ENCODE results near the gene TMEM14A. TPM values are rescaled to one million over a fixed set of nuclear protein-coding genes. Genes with fewer than 3 reads are reported as not detected.
A peak's percentile ranks its signal among the peaks of the same experiment; 100 is the strongest.

Gene TMEM14A, protein sequence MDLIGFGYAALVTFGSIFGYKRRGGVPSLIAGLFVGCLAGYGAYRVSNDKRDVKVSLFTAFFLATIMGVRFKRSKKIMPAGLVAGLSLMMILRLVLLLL
- 10 to 100 TPM; 13.2 to 13.4 TPM for total RNA-seq

DNA sequence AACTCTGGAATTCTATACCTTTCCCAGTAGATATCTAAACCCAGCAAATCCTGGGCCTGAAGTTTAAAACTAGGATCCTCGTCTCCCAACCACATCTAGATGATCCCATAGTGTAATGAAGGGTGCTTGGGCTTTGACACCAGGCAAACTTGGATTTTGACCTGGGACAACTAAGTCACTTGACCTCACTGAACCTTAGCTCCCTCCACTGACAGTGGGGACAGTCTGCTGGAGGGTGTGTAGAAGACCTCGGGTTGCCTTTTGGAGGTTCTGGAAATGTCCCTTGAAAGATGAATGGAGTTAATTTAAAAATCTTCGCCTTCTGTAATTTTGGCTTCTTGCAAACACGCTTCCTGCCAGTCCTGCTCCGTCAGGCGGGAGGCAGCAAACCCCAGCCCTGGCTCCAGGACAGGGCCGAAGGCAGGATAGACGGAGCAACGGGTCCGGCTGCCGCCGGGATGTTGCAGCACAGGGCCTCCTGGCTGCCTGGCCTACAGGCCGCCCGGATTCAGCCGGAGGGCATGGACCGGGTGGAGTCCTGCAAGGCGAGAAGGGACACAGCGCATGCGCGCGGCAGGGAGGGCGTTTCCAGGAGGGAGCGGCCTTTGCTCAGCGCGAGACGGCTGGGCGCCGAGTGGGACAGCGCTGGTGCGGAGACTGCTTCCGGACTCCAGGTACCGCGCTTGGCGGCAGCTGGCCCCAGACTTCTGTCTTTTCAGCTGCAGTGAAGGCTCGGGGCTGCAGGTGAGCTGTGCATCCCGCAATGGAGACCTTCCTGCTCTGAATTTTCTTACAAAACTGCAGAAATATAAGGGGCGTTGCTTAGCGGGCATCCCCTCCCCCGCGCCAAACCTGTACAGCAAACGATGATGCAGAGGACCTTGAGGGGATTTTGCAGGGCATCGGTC lies at the start of gene TMEM14A:
TSS of gene TMEM14A (plus strand) at position 612 of the 908 bp plus-strand sequence. CDS start 5,990 bp downstream, outside the sequence.
- H3K36me3 ChIP-seq = no peaks in the 10 kb centered on the region
- TF ChIP-seq, protein P1, sequence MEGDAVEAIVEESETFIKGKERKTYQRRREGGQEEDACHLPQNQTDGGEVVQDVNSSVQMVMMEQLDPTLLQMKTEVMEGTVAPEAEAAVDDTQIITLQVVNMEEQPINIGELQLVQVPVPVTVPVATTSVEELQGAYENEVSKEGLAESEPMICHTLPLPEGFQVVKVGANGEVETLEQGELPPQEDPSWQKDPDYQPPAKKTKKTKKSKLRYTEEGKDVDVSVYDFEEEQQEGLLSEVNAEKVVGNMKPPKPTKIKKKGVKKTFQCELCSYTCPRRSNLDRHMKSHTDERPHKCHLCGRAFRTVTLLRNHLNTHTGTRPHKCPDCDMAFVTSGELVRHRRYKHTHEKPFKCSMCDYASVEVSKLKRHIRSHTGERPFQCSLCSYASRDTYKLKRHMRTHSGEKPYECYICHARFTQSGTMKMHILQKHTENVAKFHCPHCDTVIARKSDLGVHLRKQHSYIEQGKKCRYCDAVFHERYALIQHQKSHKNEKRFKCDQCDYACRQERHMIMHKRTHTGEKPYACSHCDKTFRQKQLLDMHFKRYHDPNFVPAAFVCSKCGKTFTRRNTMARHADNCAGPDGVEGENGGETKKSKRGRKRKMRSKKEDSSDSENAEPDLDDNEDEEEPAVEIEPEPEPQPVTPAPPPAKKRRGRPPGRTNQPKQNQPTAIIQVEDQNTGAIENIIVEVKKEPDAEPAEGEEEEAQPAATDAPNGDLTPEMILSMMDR (IDR thresholded peaks at IDR 0.05) = no peak
- peak within 1 kb of the TSS; percentile 40 to 61 for H3K27ac ChIP-seq
- no peaks in the 10 kb centered on the region for H3K9me3 ChIP-seq
- peaks cover 0 to 18% of the 10 kb centered on the region in 2 donors for H3K4me1 ChIP-seq
- peak within 1 kb of the TSS; percentile 53 to 69 for H3K4me3 ChIP-seq
- DNase-seq (ENCODE audit: low spot score) = peak; percentile 90
- no peaks in the 10 kb centered on the region for H3K27me3 ChIP-seq

- Histone ChIP-seq H3K36me3 (no peaks in the 10 kb centered on the region), H3K27me3 (no peaks in the 10 kb centered on the region), H3K9me3 (no peaks in the 10 kb centered on the region), H3K4me3 (no peak overlapping the region), H3K27ac (no peak overlapping the region), H3K4me1 (no peaks in the 10 kb centered on the region)
- no peak for DNase-seq (ENCODE audit: low spot score)
- TF ChIP-seq, protein P1 (IDR thresholded peaks at IDR 0.05) = no peak
Measured at GRCh38 chr6:52621631-52622030, 49.3 kb upstream of the TMEM14A start.

- TF ChIP-seq, protein P1 (IDR thresholded peaks at IDR 0.05) = no peak
- H3K4me1 ChIP-seq = no peaks in the 10 kb centered on the region
- H3K4me3 ChIP-seq = no peak overlapping the region
- DNase-seq (ENCODE audit: low spot score) = no peak
- no peaks in the 10 kb centered on the region for H3K27me3 ChIP-seq
- H3K9me3 ChIP-seq = no peaks in the 10 kb centered on the region
- H3K27ac ChIP-seq = no peak overlapping the region
- H3K36me3 ChIP-seq = no peaks in the 10 kb centered on the region
Measured at GRCh38 chr6:52622810-52623209, 48.1 kb upstream of the TMEM14A start.

DNA sequence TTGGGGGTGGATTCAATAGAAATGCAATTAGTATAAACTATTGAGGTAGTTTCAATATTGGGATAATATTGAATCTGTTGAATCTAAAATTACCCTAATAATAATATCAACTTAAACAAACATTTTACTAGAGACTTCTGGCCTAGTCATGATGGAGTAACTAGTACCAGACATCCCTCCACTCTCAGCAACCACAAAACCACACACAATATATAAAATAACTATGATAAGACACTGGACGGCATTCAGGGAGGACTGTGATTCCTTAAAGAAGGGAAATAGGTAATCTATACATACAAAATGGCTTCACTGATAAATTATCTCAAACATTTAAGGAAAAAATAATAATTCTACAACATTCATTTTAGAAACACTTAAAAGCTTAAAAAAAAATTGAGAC lies 38.9 kb upstream of the TMEM14A start:
- Histone ChIP-seq H3K36me3 (no peaks in the 10 kb centered on the region), H3K27ac (no peak overlapping the region), H3K4me1 (no peaks in the 10 kb centered on the region), H3K4me3 (no peak overlapping the region), H3K9me3 (no peaks in the 10 kb centered on the region), H3K27me3 (no peaks in the 10 kb centered on the region)
- no peak for DNase-seq (ENCODE audit: low spot score)
- TF ChIP-seq, protein P1 (IDR thresholded peaks at IDR 0.05) = no peak

GRCh38 chr6:52634211-52634610 lies 36.7 kb upstream of the TMEM14A start:
- Histone ChIP-seq H3K9me3 (no peaks in the 10 kb centered on the region), H3K27me3 (no peaks in the 10 kb centered on the region), H3K4me1 (no peaks in the 10 kb centered on the region), H3K36me3 (no peaks in the 10 kb centered on the region), H3K27ac (no peak overlapping the region), H3K4me3 (no peak overlapping the region)
- TF ChIP-seq, protein P1 (IDR thresholded peaks at IDR 0.05) = no peak
- DNase-seq (ENCODE audit: low spot score) = no peak

All from right atrium auricular region (tissue), 2 donors.